ENCODE data around the gene TRIP10.

Gene TRIP10

DNA sequence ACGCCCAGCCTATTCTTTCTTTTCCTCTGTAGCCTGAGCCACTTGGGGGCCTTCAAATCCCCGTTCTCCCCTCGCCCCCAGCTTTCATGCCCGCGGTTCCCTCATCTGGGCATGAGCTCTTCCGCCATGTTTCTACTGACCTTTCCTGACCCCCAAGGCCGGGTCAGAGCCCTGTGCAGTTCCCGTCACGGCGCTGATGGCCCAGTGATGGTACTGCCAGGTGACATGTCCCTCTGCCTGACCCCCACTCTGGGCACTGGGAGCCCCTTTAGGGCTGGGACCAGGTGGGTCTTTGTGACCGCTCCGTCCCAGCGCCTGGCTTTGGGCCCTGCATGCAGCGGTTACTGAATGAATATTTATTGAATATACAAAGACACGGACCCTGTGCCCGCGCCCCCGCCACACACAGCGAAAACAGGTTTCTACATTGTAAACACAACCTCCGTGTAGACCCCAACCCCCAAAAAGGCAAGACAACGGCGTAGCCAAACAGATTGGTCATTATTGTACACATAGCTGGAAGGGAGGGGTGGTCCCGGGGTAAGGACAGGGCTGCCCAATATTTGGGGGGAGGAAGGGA, 9.8 kb upstream of the TRIP10 start:
- DNase-seq = no peak

DNA sequence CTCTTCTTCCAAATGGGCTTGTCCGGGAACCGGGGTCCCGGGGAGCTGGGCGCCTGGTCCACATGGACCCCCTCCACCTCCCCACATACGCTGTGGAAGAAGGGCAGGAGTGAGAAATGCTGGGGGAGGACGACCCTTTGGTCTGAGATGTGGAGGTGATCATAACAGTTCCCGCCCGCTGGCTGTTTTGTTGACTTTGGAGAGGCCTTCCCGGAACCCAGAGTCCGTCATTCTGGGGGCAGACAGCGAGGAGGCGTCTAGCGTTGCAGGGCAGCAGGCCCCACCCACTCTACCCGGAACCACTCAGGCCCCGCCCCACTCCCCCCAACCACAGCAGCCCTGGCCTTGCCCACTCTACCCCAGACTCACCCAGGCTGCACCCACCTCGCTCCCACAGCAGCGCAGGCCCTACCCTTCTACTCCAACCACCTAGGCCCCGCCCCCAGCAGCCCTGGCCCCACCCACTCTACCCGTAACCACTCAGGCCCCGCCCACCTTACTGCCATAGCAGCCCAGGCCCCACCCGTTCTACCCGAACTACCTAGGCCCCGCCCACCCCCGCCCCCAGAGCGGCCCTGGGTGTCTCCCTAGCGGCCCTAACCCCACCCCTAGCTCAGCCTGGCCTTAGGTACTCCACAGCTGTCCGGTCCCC, 9.2 kb upstream of the TRIP10 start:
- DNase-seq = no peak

DNA sequence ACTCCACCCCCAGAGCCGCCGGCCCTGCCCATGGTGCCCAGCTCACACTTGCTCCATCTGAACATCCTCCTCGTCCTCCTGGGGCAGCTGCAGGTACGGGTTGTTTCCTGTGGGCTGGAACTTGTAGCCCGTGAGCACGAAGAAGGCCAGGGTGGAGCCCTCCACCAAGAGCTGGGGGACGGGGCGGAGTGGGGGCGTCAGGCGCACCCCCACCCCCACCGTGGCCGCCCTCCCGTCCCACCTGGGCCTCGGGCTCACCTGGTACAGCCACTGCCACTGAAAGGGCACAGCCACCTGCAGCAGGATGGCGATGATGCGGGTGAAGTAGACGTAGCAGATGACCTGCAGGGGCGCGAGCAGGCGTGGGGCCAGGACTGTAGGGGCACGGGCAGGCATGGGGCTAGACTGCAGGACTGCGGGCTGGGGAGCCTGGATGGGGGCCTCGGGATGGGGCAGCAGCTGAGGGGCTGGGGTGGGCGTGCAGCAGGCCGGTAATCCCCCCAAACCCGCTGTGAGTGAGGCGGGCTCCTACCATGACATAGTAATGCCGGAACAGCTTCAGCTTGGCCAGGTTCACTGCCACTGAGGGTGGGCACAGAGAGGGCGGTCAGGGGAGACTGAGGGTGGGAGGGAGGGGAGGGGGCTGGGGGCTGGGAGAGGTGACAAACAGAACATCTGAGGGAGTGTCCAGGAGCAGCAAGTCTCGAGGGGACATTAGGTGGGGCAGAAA, 8.4 kb upstream of the TRIP10 start:
- DNase-seq = no peak

DNA sequence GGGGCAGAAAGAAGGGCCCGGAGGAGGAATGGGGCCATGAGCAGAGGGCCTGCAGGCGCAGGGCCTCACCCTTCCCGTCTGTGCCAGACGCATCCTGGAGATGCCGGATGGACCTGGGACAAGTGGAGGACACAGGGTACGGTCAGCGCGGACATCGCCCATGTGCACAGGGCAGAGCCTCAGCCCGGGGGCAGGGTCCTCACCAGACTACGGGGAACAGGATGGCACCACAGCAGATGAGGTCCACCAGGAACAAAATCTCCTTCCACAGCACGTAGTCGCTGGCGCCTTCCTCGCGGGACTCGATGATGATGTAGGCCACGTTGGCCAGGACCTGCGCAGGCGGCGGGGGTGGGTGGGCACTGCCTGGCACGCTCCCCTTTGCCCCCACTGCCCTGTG, 7.7 kb upstream of the TRIP10 start:
- DNase-seq = no peak

DNA sequence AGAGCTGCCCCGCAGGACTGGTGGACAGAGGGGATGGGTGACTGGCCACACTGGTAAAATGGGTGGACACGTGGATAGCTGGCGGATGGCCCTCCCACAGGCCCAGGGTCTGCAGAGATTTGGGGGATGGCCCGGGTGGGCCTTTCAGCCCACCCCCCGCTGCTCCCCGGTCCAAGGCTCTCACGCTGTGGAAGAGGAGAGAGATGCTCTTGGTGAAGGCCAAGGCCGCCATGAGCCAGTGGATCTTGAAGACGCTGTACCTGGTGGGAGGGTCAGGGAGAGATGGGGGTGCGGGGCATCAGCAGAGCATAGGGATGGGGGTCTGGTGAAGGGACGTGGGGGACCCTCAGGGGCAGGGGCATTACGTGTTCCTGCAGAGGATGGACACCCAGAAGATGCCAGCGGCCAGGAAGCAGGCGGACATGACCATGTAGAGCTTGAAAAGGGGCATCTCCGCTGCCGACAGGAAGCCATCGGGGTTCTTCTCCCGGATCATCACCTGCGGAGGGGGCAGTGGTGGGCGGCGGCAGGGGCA, 6.6 kb upstream of the TRIP10 start:
- no peak for DNase-seq

DNA sequence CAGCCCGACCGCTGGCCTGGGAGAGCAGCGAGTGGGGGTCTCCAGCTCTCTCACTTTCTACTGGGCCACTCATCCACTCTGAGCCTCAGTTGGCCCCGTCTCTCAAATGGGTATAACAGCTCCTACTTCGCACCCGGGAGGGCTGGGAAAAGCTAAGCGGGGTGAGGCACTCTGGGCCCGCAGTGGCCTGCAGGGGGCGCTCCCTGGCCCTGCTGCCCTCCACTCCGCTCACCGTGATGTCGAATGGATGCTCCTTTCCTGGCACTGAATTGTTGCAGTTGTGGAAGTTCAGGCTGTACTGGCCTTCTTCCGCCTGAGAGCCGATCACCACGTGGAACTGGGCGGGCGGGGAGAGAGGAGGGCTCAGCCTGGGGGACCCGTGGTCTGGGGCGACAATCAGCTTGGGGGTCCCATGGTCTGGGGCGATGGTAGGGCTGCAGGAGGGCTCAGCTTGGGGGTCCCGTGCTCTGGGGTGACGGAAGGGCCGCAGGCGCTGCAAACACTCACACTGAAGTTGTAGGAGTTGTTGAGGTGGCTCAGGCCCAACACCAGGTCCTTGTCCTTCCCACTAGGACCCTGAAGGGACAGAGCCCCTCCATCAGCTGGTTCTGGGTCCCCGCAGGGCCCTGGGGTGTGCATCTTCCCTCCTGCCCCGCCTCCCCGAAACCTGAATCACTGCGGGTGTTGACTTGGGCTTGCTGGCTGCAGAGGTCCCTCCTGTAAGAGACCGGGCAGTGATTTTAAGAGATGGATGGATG, 6.0 kb upstream of the TRIP10 start:
- DNase-seq = no peak

DNA sequence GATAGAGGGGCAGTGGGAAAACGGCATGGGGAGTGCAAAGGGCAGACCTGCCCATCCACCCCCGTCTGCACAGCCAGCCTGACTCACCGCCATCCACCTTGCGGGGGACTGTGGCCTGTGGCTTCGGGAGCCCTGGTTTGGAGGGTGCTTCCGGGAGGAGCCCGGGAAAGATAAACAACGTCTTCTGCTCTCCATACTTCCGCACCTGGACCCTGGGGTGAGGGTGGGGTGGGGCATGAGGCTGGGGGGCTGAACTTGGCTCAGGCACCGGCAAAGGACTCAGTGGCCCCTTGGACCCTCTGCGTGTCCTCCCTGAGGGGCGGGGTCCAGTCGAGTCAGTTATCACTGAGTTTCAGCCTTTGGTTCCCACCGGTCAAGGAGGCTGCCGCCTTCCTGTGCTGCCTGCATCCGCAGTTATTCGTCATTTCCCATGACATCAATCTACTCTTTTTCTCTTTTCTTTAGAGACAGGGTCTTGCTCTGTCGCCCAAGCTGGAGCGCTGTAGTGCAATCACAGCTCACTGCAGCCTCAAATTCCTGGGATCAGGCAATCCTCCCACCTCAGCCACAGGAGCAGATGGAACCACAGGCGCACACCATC, 5.3 kb upstream of the TRIP10 start:
- DNase-seq = no peak

DNA sequence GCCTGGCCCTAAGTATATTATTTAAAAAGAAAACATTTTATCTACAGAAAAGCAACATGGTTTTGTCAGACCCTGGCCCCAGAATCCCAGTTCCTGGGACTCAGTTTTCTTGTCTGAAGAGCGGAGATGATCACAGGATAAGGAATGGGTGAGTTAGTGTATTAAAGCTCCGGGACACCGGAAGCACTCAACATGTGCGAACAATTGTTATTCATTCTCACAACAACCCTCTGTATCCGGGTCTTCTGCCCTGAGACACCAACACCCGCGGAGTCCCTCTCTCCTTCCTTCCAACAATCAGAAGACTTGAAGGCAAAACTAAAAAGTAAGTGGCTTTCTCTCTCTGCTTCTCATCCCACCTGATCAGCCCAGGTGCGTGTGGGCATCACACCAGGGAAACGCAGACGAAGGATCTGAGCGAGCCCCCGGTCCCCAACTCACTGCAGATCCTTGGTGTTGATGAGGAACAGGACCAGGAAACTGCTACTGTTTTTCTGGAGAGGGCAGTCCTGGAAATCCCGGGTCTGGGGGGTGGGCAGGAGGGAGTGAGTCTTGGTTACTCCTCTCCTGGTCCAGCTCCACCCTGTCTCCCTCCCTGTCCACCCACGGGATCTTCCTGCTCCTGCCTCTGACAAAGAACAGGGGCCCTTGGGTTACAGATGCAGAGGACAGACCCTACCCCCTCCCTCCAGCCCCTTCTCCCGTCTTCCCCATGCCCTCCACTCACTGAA, 4.1 kb upstream of the TRIP10 start:
- no peak for DNase-seq

DNA sequence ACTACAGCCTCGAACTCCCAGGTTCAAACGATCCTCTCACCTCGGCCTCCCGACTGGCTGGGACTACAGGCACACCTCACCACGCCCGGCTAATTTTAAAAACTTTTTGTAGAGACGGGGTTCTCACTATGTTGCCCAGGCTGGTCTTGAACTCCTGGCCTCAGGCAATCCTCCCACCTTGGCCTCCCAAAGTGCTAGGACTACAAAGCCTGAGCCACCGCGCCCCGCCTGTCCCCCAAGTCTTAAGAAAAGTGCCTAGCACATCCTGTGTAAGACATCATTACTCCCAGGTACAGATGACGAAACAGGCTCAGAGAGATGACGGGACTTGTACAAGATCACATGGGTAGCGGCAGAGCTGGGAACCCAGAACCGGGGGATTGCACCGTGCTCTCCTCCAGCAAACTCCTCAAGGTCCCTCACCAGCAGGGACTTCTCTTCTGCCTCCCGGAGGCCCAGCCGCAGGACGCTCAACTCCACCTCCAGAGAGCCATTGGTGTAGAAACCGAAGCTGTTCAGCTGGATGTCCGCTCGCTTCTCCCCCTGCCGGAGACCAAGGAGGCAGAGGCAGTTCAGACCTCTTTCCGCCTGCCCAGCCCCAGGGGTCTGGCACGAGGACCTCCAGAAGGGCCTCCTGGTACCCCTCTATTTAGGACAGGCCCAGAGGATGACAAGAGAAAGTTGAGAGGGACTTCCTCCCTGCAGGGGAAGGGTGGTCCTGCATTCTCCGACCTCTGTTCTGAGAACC, 3.1 kb upstream of the TRIP10 start:
- peak; percentile 56 for DNase-seq

DNA sequence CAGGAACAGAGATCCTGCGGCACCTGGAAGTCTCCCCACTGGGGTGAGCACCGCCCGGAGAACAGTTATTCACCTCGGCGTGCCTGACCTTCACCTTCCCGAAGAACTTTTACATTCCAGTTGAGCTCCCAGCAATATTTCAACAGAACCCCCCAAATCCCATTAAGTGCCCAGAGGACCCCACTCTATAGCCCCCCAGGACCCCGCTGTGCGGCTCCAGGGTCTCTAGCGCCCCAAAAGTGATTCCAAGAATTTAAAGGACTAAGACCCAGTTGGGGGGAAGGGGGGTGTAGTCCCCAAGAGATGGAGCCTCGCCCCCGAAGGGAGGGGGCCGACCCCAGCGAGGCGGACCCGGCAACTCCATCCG, 2.6 kb upstream of the TRIP10 start:
- no peak for DNase-seq

DNA sequence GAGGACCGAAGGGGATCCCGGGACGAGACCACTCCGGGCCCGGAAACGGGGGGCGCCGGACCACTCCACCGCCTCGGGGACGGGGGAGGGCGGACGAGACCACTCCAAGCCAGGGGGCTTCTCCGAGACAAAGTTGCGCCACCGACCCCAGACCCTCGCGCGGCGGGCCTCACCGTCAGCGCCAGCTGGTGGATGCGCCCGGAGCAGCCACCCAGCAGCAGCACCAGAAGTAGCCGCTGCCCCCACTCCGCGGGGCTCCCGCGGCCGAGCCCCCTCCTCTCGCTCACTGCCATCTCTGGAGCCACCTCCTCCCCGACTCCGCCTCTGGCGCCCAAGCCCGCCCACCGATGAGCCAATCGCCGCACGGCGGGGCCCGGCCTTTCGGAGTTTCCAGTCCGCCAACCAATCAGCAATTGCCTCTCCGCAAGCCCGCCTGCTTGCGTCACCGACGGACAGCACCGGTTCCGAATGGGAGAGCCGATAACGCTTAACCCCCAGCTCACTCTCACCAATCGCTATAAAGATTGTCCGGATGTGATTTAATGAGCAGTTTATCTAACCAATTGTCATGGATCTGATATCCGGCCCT, 2.1 kb upstream of the TRIP10 start, which contains the start of gene GPR108:
TSS of gene GPR108 (minus strand) at position 297 of the 589 bp plus-strand sequence. CDS start at position 293, 4 bp downstream.
- peak; percentile 99 for DNase-seq

DNA sequence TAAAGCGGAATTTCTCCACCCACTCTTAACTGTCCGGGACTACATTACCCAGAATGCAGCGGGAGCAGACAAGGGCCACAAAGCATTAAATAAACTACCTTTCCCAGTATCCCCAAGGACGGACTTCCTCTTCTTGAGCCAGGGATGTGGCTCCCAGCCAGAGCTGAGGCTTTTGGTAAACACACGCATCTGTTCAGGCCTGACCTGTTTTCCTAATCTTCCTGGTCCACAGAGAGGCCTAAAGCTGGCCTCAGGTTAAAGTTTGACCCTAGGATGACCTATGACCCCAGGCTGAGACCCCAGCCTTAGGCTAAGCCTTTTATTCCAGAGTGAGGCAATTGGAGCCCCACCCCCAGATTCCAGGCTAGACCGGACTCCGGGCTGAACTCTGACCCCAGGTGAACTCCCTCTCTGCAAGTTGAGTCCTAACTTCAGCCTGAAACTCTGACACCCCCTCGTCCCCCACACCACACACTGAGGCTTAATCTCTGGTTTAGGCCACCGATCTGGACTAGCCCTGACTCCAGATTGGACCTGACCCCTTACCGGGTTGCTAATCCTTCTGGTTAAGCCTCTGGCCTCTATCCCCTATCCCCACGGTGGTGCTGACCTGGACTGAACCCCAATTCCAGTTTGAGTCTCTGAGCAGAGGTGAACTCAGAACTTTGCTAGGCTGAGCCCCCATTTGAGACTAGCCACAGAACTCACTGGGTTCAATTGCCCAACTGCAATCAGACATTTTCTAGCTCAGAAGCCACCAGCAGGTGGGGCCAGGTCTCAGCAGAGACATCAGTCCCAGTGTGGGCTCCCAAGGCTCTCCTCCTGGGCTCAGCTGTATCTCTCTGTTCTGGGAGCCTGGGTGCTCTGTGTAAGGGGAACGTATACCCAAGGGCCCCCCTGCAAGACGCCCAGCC, 1.4 kb upstream of the TRIP10 start:
- DNase-seq = no peak

DNA sequence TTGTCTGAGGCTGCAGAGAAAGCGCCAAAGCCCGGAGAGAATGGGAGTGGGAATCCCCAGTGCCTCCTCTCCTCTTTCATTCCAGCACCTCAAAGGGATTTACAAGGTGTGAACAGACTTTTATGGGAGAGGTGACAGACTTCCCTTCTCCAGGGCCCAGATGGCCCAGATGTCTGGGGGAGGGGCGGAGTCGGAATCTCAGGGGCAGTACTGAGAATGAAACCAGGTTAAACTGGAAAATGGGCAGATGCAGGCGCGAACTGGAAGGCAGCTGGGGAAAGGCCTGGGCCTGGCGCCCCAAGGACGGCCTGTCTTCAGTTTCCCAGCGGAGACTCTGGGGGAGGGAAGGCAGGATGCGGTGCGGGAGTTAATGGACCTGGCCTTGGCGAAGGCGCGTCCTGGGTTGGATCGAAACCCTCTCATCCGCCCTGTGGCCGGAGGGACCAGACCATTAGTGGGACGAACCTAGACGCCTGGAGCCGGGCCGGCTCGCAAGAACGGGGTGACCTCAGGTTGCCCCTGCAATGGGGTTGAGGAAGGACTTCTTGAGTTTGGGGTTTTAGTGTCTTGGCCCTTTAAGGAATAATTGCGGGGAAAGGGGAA, 592 bp upstream of the TRIP10 start:
- DNase-seq = no peak

DNA sequence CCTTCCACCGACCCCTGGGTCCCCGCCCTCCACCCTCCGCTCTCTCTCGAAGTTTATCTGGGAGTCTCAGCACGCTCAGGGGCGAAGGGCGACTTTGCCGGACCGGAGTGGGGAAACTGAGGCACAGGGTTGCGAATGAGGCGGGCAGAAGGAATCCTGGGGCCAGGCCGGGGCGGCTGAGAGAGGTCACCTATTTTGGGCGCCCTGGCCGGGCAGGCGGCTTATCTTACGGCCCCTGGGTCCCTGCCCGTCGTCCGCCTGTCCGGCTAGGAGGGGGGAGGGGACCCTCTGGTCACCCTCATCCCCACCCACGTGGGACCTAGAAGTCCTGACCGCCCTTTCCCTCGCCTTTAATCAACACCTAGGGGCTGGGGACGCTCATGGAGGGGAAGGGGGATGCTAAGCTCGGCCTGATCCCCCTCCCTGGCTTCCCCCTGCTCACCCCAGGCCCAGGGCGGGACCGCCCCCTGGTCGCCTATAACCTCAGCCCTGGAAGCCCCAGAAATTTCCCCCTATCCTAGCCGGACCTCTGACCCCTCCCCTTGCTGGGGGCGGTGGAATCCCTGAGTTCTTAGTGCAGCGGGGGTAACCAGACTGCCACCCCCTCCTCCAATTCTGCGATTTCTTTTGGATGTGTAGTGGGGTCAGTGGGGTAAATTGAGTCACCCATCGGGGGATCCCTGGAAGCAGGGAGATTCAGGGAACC, 556 bp downstream of the TRIP10 start:
- no peak for DNase-seq

DNA sequence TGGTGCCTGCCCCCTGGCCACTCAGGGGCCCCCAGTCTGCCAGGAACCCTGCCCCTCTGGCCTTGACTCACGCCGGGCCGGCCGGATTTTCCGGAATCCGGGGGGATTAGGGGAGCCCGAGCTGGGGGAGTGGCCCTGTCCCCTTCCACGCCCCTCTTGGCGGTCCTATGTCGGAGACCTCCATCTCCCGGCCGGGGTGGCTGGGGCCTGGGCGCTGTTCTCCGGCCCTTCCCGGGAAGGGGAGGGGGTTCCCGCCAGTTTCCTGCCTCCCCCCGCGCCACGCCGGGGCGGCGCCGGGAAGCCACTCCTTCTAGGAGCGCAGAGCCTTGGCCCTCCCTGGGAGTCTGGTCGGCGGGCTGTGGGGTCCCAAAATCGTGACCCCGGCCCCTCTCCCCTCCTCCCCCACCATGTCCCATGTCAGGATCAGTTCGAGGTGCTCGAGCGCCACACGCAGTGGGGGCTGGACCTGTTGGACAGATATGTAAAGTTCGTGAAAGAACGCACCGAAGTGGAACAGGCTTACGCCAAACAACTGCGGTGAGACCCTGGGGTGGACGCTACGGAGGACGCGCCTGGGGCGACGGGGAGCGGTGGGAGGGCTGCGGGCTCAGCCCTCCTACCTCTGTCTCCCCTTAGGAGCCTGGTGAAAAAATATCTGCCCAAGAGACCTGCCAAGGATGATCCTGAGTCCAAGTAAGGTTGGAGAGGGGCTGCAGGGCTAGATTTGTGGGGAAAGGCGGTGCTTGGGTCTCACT, 1.3 kb downstream of the TRIP10 start:
- no peak for DNase-seq

DNA sequence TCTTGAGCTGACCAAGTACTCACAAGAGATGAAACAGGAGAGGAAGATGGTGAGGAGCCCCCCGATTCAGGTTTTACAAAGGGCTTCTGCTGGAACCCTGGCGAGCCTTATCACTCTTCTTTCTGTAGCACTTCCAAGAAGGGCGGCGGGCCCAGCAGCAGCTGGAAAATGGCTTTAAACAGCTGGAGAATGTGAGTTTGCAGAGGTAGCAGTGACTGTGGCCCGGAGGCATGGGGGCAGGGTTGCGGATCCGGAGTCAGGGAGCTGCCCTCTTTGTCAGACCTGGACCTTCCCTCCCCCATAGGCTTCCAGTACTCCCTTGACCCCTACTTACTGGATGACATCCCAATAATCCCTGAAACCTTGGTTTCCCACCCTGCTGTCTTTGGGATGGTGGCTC, 3.6 kb downstream of the TRIP10 start:
- no peak for DNase-seq

DNA sequence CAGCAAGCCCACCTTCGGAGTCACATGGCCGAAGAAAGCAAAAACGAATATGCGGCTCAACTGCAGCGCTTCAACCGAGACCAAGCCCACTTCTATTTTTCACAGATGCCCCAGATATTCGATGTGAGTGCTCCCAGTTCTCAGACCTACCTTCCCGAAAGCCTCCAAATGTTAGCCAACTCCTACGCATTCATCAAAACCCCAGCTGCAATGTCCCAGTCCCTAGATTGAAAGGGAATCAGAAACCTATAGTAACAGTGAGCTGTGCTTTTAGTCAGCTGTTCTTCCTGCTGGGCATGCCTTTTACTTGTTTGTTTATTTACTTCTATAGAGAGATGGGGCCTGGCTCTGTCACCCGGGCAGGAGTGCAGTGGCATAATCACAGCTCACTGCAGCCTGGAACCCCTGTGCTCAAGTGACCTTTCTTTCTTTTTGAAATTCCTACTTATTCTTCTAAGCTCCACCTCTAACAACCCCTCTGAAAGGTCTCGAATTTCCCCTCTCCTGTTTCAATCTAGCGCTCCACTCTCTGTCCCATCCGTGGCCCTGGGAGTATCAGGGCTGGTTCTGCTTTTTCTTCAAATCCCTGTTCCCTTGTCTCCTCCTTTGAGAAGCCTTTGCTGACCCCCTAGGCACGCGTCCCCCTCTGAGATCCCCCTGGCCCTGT, 4.4 kb downstream of the TRIP10 start:
- DNase-seq = no peak
